ENCODE data around the gene EXT2. TPM values are rescaled to one million over a fixed set of nuclear protein-coding genes. Genes with fewer than 3 reads are reported as not detected.

The EXT2 gene
- total RNA-seq, 4 donors from 2014 or later, result 20.4 to 24.8 (median 23.1) TPM

- TF ChIP-seq CTCF (IDR thresholded peaks at IDR 0.05 in 4 of 5, conservative IDR thresholded peaks at IDR 0.05 in 1 of 5), result no peak
- TF ChIP-seq POLR2A (IDR thresholded peaks at IDR 0.05), result no peak
- ATAC-seq, result no peak
- Histone ChIP-seq H3K4me3 (no peak overlapping the region), H3K4me1 (peaks cover 9 to 15% of the 10 kb centered on the region in 2 donors), H3K27ac (no peak overlapping the region), H3K9me3 (peaks cover 0 to 11% (median 11%) of the 10 kb centered on the region in 3 donors), H3K36me3 (peaks cover 0 to 22% of the 10 kb centered on the region in 2 donors), H3K27me3 (no peaks in the 10 kb centered on the region)
- in situ Hi-C loops (cut with MboI; ENCODE audit: low sequenced_read_pairs in 4 of 4) (no loop called here), intact Hi-C loops (cut with DNase I; ENCODE audit: low total_unique reads) (no loop called here)
- no peak for DNase-seq
Observed at GRCh38 chr11:44190883-44191230, 95.4 kb downstream of the EXT2 start.

- Histone ChIP-seq H3K9me3 (peaks cover 0 to 11% (median 11%) of the 10 kb centered on the region in 3 donors), H3K27me3 (no peaks in the 10 kb centered on the region), H3K4me3 (no peak overlapping the region), H3K4me1 (peaks cover 9 to 15% of the 10 kb centered on the region in 2 donors), H3K27ac (no peak overlapping the region), H3K36me3 (peaks cover 0 to 22% of the 10 kb centered on the region in 2 donors)
- intact Hi-C loops (cut with DNase I; ENCODE audit: low total_unique reads) (no loop called here), in situ Hi-C loops (cut with MboI; ENCODE audit: low sequenced_read_pairs in 4 of 4) (no loop called here)
- DNase-seq (no peak), ATAC-seq (no peak)
- TF ChIP-seq POLR2A (IDR thresholded peaks at IDR 0.05), result no peak
- TF ChIP-seq CTCF (IDR thresholded peaks at IDR 0.05 in 4 of 5, conservative IDR thresholded peaks at IDR 0.05 in 1 of 5), result no peak
Observed at GRCh38 chr11:44191322-44192016, 96.0 kb downstream of the EXT2 start.

GRCh38 chr11:44192017-44192385 is 96.5 kb downstream of the EXT2 start:
- no peak for TF ChIP-seq CTCF (IDR thresholded peaks at IDR 0.05 in 4 of 5, conservative IDR thresholded peaks at IDR 0.05 in 1 of 5)
- no peak for TF ChIP-seq POLR2A (IDR thresholded peaks at IDR 0.05)
- Histone ChIP-seq H3K9me3 (peaks cover 0 to 11% (median 11%) of the 10 kb centered on the region in 3 donors), H3K27ac (no peak overlapping the region), H3K4me1 (peaks cover 9 to 15% of the 10 kb centered on the region in 2 donors), H3K4me3 (no peak overlapping the region), H3K36me3 (peaks cover 0 to 22% of the 10 kb centered on the region in 2 donors), H3K27me3 (no peaks in the 10 kb centered on the region)
- no peak for DNase-seq
- in situ Hi-C loops (cut with MboI; ENCODE audit: low sequenced_read_pairs in 4 of 4), result no loop called here
- ATAC-seq, result no peak
- intact Hi-C loops (cut with DNase I; ENCODE audit: low total_unique reads), result no loop called here

- in situ Hi-C loops (cut with MboI; ENCODE audit: low sequenced_read_pairs in 4 of 4) (no loop called here), intact Hi-C loops (cut with DNase I; ENCODE audit: low total_unique reads) (no loop called here)
- Histone ChIP-seq H3K4me1 (peaks cover 9 to 15% of the 10 kb centered on the region in 2 donors), H3K27me3 (no peaks in the 10 kb centered on the region), H3K4me3 (no peak overlapping the region), H3K9me3 (peaks cover 0 to 11% (median 11%) of the 10 kb centered on the region in 3 donors), H3K27ac (no peak overlapping the region), H3K36me3 (peaks cover 0 to 22% of the 10 kb centered on the region in 2 donors)
- ATAC-seq (no peak), DNase-seq (no peak)
- no peak for TF ChIP-seq CTCF (IDR thresholded peaks at IDR 0.05 in 4 of 5, conservative IDR thresholded peaks at IDR 0.05 in 1 of 5)
- no peak for TF ChIP-seq POLR2A (IDR thresholded peaks at IDR 0.05)
Observed at GRCh38 chr11:44192462-44193100, 97.1 kb downstream of the EXT2 start.
